CD14-positive monocyte (primary cell): ENCODE data around the gene SPOP. TPM values are rescaled to one million over a fixed set of nuclear protein-coding genes. Genes with fewer than 3 reads are reported as not detected.

ENCODE experiments used
- DNase-seq, 3 donors: peaks; one replicate each; pipeline ENCODE4 v3.0.0-alpha.2; 2011 to 2022
- H2AFZ ChIP-seq: 2 replicates; pipeline ENCODE4 v1.6.0; 2012; ENCODE audit warnings: mild to moderate bottlenecking, low read depth, low read length, inconsistent platforms; ENCODE audit not compliant: insufficient read depth, poor library complexity, severe bottlenecking
- H3K27ac ChIP-seq, 2 donors: 1 replicate in 1 of 2; 2 replicates in 1 of 2; pipeline ENCODE4 v1.5.1; 2012 to 2013; ENCODE audit warnings: low read length in 2 of 2, control low read depth in 1 of 2, inconsistent platforms in 1 of 2, low read depth in 1 of 2, mild to moderate bottlenecking in 1 of 2
- H3K27me3 ChIP-seq, 2 donors: one replicate each; pipeline versions ENCODE4 v1.6.0 to v1.6.1; 2011 to 2013; ENCODE audit warnings: low read length in 2 of 2; ENCODE audit not compliant: control insufficient read depth in 2 of 2, insufficient read depth in 2 of 2
- H3K36me3 ChIP-seq, 2 donors: replicated peaks in 1 of 2; 1 replicate in 1 of 2; 2 replicates in 1 of 2; pipeline versions ENCODE4 v1.5.1 to v1.6.1; 2012 to 2013; ENCODE audit warnings: low read length in 2 of 2, control low read depth in 1 of 2, inconsistent platforms in 1 of 2, mild to moderate bottlenecking in 1 of 2; ENCODE audit not compliant: insufficient read depth in 2 of 2, control insufficient read depth in 1 of 2
- H3K4me1 ChIP-seq, 2 donors: 1 replicate in 1 of 2; 2 replicates in 1 of 2; pipeline versions ENCODE4 v1.5.1 to v1.6.1; 2012 to 2013; ENCODE audit warnings: low read length in 2 of 2, control low read depth in 1 of 2, inconsistent platforms in 1 of 2, mild to moderate bottlenecking in 1 of 2, moderate library complexity in 1 of 2; ENCODE audit not compliant: insufficient read depth in 2 of 2, control insufficient read depth in 1 of 2
- H3K4me2 ChIP-seq: replicated peaks from 2 replicates; pipeline ENCODE3; 2012; ENCODE audit warnings: low read length, moderate library complexity, mild to moderate bottlenecking; ENCODE audit not compliant: poor library complexity, severe bottlenecking; ENCODE audit errors: extremely low read depth
- H3K4me3 ChIP-seq, 3 experiments: fragments of 200-600 bp in 1 of 3; sonication (generic) in 1 of 3; replicated peaks in 1 of 3; 1 replicate in 2 of 3; 2 replicates in 1 of 3; pipeline ENCODE4 v1.5.1; 2011 to 2013; ENCODE audit warnings: low read length in 3 of 3, mild to moderate bottlenecking in 3 of 3, control low read depth in 2 of 3, low read depth in 2 of 3, inconsistent platforms in 1 of 3, moderate library complexity in 1 of 3
- H3K79me2 ChIP-seq: 2 replicates; pipeline ENCODE4 v1.6.0; 2012; ENCODE audit warnings: mild to moderate bottlenecking, control low read depth, inconsistent platforms, low read length, moderate library complexity; ENCODE audit not compliant: insufficient read depth
- H3K9ac ChIP-seq: 2 replicates; pipeline ENCODE4 v1.6.0; 2017; ENCODE audit warnings: low read length, mild to moderate bottlenecking; ENCODE audit not compliant: insufficient read depth, poor library complexity, severe bottlenecking
- H3K9me3 ChIP-seq, 2 donors: replicated peaks in 1 of 2; 1 replicate in 1 of 2; 2 replicates in 1 of 2; pipeline versions ENCODE4 v1.5.1 to v1.6.1; 2012 to 2013; ENCODE audit warnings: low read length in 2 of 2, control low read depth in 1 of 2; ENCODE audit not compliant: control insufficient read depth in 1 of 2, insufficient read depth in 1 of 2
- H4K20me1 ChIP-seq: 2 replicates; pipeline ENCODE4 v1.6.0; 2012; ENCODE audit warnings: mild to moderate bottlenecking, low read length, control low read depth, moderate library complexity; ENCODE audit not compliant: insufficient read depth
- H3K27ac Mint-ChIP-seq, 7 donors: one replicate each; pipeline ENCODE4 v1.8.0; 2020; ENCODE audit warnings: mild to moderate bottlenecking in 7 of 7, mixed read lengths in 7 of 7, moderate library complexity in 6 of 7, inconsistent platforms in 2 of 7
- H3K27me3 Mint-ChIP-seq, 3 donors: one replicate each; pipeline ENCODE4 v1.8.0; 2021 to 2022; ENCODE audit warnings: low read depth in 3 of 3, mild to moderate bottlenecking in 3 of 3, mixed read lengths in 3 of 3, moderate library complexity in 3 of 3, inconsistent platforms in 1 of 3
- H3K36me3 Mint-ChIP-seq, 2 donors: one replicate each; pipeline ENCODE4 v1.8.0; 2020; ENCODE audit warnings: mixed read lengths in 2 of 2, inconsistent platforms in 1 of 2, mild to moderate bottlenecking in 1 of 2
- H3K4me1 Mint-ChIP-seq: one replicate; pipeline ENCODE4 v1.8.0; 2020; ENCODE audit warnings: mild to moderate bottlenecking, mixed read lengths
- H3K4me3 Mint-ChIP-seq, 2 donors: one replicate each; pipeline ENCODE4 v1.8.0; 2020; ENCODE audit warnings: mild to moderate bottlenecking in 2 of 2, mixed read lengths in 2 of 2, moderate library complexity in 1 of 2
- H3K9me3 Mint-ChIP-seq, 7 donors: one replicate each; pipeline ENCODE4 v1.8.0; 2020 to 2022; ENCODE audit warnings: mixed read lengths in 7 of 7, mild to moderate bottlenecking in 6 of 7, moderate library complexity in 6 of 7, inconsistent platforms in 2 of 7
- WGBS: methylation state at CpG from one replicate; pipeline ENCODE4 v1.1.5; 2013; ENCODE audit warnings: missing lambda C conversion rate; ENCODE audit not compliant: insufficient coverage; 5-methylcytosine and 5-hydroxymethylcytosine counted together
- intact Hi-C, 2 donors: fragments of 100-400 bp; cut with micrococcal nuclease; formaldehyde crosslinking; loops; one replicate each; pipeline versions ENCODE4 v1.15.0 to v1.15.1; 2023
- polyA plus RNA-seq, 3 donors: library from polyadenylated mRNA; depleted of rRNA in 1 of 3; unstranded in 2 of 3; stranded (reverse) in 1 of 3; fragments of 300-500 nt in 2 of 3; fragments of >200 nt in 1 of 3; fragmentation: Illumina TruSeq in 2 of 3; gene quantifications; 1 replicate in 2 of 3; 2 replicates in 1 of 3; pipeline ENCODE4 v1.2.3, GENCODE V29; 2012 to 2021
- TF ChIP-seq, protein P1 (sequence below): fragments of 200-600 bp; IDR thresholded peaks from one replicate; pipeline ENCODE4 v1.8.0; 2022; ENCODE audit warnings: antibody characterized with exemption, mild to moderate bottlenecking

SPOP gene
- polyA plus RNA-seq, 3 donors: 41.3 to 65.5 (median 63.2) TPM

DNA sequence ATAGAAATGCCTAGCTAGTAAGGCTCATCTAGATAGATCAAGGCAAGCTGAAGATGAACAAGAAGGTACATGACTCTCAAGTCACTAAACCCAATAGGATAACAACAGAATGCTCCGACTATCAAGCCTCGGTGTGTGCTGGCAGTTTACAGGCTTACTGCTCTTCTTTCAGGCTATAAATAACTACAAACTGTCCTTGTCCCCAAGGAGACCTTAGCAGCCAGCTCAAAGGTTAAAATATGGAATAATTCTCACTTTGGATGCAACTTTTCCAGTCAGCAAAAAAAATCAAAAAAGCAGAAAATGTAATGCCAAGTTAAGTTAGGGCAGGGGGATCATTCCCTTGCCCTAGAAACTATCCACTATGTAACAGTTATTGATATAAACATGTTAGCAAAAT lies 44.6 kb downstream of the SPOP start:
- DNase-seq: no peak
- TF ChIP-seq, protein P1, sequence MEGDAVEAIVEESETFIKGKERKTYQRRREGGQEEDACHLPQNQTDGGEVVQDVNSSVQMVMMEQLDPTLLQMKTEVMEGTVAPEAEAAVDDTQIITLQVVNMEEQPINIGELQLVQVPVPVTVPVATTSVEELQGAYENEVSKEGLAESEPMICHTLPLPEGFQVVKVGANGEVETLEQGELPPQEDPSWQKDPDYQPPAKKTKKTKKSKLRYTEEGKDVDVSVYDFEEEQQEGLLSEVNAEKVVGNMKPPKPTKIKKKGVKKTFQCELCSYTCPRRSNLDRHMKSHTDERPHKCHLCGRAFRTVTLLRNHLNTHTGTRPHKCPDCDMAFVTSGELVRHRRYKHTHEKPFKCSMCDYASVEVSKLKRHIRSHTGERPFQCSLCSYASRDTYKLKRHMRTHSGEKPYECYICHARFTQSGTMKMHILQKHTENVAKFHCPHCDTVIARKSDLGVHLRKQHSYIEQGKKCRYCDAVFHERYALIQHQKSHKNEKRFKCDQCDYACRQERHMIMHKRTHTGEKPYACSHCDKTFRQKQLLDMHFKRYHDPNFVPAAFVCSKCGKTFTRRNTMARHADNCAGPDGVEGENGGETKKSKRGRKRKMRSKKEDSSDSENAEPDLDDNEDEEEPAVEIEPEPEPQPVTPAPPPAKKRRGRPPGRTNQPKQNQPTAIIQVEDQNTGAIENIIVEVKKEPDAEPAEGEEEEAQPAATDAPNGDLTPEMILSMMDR: no peak
- Mint-ChIP-seq H3K9me3 (no peaks in the 10 kb centered on the region), H3K4me3 (no peak overlapping the region), H3K27ac (no peak overlapping the region), H3K4me1 (peaks cover 7% of the 10 kb centered on the region), H3K36me3 (peaks cover 8 to 27% of the 10 kb centered on the region in 2 donors), H3K27me3 (peaks cover 0 to 1% (median 1%) of the 10 kb centered on the region in 3 donors)
- intact Hi-C loops: no loop called here
- H3K27ac ChIP-seq: no peak overlapping the region
- WGBS: no CpG with 5 or more reads among the region's 2 CpGs
- peaks cover 100% of the 10 kb centered on the region for H4K20me1 ChIP-seq
- no peak overlapping the region for H2AFZ ChIP-seq
- no peak overlapping the region for H3K4me2 ChIP-seq
- H3K9ac ChIP-seq: no peak overlapping the region
- peaks cover 83% of the 10 kb centered on the region for H3K79me2 ChIP-seq
- no peaks in the 10 kb centered on the region for H3K27me3 ChIP-seq
- no peak overlapping the region for H3K4me3 ChIP-seq
- H3K4me1 ChIP-seq: no peaks in the 10 kb centered on the region
- H3K9me3 ChIP-seq: no peaks in the 10 kb centered on the region
- peaks cover 2 to 21% of the 10 kb centered on the region in 2 donors for H3K36me3 ChIP-seq

DNA sequence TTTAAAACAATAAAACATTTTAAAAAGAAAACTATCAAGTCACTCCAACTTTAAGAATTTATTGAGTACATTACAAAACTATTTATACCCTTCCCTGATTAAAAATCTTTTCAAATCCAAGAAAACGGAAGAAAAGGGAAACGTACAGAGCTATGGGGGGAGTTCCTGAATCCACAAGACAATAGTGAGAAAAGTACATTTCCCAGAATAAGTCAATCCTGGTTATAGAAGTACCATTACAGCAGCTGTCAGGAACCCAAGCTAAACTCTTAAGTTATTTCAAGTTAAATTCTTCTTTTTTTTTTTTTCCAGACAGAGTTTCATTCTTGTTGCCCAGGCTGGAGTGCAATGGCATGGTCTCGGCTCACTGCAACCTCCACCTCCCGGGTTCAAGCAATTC lies 45.7 kb downstream of the SPOP start:
- Mint-ChIP-seq H3K9me3 (no peaks in the 10 kb centered on the region), H3K4me1 (peaks cover 7% of the 10 kb centered on the region), H3K4me3 (no peak overlapping the region), H3K27me3 (peaks cover 0 to 1% (median 0%) of the 10 kb centered on the region in 3 donors), H3K36me3 (peaks cover 10 to 27% of the 10 kb centered on the region in 2 donors), H3K27ac (no peak overlapping the region)
- Histone ChIP-seq H3K27ac (no peak overlapping the region), H4K20me1 (peaks cover 100% of the 10 kb centered on the region), H3K9me3 (no peaks in the 10 kb centered on the region), H2AFZ (no peak overlapping the region), H3K9ac (no peak overlapping the region), H3K27me3 (no peaks in the 10 kb centered on the region), H3K79me2 (peaks cover 83% of the 10 kb centered on the region), H3K4me3 (no peak overlapping the region), H3K4me1 (no peaks in the 10 kb centered on the region), H3K36me3 (peaks cover 2 to 18% of the 10 kb centered on the region in 2 donors), H3K4me2 (no peak overlapping the region)
- DNase-seq: no peak
- intact Hi-C loops: no loop called here
- TF ChIP-seq, protein P1: no peak
- no CpG with 5 or more reads among the region's 4 CpGs for WGBS
